ENCODE data around the gene UBA7.

GRCh38 chr3:49775538-49775937 is 38.2 kb downstream of the UBA7 start:
- no peak for TF ChIP-seq CTCF (IDR thresholded peaks at IDR 0.05)
- TF ChIP-seq POLR2A (IDR thresholded peaks at IDR 0.05) = no peak

Measured in thyroid gland (tissue), 4 donors.